Stimulated activated CD8-positive, alpha-beta memory T cell treated with anti-CD3 and anti-CD28 coated beads, Interleukin-7, amount 100 ng/mL, for 4 hours (primary cell): ENCODE results near the gene SAA4.
"Not testable (repeated sequence)": the region's sequence is repeated elsewhere in the genome, so short reads cannot be mapped to it uniquely, and the experiment has no call there.

Experiments used
- DNase-seq, 2 donors: peaks; one replicate each; pipeline ENCODE4 v3.0.0-alpha.2; 2020; ENCODE audit warnings: low read depth in 2 of 2

SAA4 gene, protein sequence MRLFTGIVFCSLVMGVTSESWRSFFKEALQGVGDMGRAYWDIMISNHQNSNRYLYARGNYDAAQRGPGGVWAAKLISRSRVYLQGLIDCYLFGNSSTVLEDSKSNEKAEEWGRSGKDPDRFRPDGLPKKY

DNA sequence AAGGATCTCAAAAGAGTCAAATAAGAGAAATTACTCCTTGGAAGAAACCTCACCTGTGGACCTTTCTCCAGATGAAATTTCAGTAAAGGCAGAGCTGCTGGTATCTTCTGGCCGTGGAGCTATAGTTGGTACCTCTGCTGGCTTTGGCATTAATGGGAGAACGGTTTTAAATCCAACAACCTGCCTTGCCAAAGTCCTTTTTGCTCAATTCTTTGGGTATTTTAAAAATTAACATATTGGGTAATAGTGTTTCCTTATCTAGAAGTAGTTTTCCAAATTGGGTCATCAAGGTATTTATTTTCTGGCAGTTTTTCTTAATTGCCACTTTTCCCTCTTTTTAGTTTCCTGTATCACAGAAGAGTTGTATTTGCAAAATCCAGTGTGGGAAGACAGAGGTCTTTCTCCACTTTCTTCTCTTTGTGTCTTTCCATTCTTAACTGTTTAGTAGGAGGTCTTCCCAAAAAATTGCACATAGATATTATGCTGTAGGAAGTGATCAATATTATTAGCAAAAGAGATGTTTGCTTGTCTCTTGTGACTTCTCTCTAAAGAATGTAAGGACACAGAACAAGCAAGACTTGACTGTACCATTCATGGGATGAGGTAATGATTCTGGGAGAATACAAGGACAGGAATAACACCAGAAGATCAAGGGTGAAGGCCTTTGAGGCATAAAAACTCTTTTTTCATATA lies at the start of gene SAA4:
Gene SAA4, minus strand, starts transcription at position 139 of the 693 bp plus-strand sequence. CDS start 876 bp downstream, outside the sequence.
- DNase-seq, result no peak

DNA sequence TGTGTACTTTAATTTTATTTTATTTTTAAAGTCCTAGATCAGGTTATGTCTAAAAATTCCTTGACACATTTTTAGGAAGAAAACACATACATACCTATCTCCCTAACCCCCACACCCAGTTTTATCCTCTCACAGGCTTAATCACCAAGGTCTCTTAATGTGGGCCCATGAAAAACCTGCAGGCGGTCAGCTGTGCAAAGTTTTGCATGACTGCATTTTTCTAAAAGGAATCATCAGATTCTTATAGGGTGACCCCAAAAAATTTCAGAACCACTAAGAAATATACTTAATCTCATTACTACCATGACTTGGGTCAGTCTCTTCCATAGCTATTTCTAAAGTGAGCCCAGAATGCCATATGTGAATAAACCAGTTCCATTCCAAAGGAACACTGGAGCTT lies 49.2 kb upstream of the SAA4 start:
- DNase-seq, result no peak

DNA sequence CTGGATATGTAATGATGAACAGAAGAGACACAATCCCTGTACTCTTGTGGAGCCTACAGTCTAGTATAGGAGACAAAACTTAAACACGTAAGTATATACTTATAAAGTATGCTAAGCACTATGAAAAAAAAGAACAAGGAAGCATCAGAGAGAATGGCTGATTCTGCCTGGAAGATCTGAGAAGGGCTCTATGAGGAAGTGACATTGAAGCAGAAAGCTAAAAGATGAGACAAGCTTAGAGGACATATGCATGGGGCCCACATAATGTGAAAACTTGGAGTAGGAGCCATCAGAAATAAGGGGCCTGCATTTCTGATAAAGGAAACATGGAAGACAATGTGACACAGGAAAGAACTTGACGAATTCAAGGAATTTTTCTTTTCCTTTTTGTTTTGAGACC lies 46.0 kb upstream of the SAA4 start:
- DNase-seq, result no peak

DNA sequence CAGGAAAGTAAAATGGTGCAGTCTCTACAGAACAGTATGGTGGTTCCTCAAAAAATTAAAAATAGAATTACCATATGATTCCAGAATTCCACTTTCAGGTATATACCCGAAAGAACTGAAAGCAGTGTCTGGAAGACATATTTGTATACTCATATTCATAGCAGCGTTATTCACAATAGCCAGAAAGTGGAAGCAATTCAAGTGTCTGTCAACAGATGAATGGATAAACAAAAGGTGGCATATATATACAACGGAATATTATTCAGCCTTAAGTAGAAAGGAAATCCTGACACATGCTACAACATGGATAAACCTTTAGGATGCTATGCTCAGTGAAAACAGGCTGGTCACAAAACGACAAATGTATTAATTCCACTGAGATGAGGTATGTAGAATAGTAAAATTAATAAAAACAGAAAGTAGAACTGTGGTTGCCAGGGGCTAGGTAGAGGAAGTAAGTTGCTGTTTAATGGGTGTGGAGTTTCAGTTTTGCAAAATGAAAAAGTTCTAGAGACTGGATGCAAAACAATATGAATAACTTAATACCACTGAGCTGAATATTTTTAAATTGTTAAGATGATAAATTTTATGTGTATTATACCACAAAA lies 43.9 kb upstream of the SAA4 start:
- no peak for DNase-seq

DNA sequence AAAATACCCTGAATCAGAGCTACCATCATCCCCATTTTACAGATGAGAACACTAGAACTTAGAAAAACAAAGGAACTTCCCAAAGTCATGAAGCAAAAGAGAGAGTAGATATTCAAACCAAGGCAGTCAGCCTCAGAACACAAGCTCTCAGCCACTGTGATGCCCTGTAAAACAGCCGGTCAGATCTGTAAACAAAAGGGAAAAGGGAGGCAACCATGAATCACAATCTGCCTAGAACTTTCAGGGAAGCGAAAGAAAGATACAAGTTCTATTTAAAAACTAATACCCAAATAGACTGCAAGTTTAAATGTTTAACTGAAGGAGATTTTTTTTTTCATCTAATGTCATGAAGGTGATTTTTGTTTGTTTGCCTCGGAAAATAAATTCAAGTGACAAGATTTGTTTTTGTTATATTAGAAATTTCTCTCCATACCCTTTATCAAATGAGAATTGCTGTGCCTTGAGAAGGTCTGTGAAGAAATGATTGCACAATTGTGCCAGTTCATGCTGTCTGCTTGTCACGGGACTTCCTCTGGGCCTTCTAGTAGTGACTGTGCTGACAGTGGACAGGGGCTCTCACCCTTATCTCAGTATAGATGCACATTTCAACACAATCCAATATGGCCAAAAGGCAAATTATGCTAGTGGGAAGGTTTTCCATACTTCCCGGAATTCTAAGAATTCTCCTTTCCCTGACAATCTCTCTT lies 41.1 kb upstream of the SAA4 start:
- DNase-seq, result no peak

DNA sequence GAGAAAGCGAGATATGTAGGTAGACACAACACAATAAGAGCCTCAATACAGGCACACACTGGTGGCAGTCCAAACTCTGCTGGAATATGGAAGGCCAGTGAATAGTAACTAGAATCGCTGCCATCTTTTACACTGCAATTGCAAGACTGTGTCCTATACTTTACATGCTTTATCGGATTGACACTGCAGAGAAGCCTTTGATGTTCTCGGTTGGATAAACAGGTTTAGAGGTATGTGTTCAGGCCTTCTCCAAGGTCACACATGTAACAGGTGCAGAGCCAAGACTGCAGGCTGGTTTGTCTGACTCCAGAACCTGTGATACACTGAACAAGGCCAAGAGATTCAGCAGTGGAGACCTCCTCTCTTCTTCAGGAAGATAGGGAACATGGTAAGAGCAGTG lies 34.6 kb upstream of the SAA4 start:
- no peak for DNase-seq

DNA sequence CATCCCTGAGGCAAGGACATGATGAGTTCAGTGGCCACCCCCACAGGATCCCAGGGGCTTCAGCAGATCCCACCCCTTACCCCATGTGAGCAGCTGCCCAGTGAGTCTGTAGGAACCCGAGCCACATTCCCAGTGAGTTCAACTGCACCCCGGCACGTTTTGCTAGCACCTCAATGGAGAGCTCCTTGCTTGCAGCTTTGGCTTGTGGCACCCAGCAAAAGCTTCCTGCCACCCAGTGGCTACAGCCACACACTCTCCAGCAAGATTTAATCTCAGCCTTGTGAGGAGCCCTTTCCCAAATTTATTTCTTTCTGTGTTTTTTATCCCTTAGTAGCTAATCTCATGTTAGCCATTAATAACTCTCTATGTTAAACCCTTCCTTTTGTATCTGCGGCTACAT lies 33.5 kb upstream of the SAA4 start:
- DNase-seq, result no peak

DNA sequence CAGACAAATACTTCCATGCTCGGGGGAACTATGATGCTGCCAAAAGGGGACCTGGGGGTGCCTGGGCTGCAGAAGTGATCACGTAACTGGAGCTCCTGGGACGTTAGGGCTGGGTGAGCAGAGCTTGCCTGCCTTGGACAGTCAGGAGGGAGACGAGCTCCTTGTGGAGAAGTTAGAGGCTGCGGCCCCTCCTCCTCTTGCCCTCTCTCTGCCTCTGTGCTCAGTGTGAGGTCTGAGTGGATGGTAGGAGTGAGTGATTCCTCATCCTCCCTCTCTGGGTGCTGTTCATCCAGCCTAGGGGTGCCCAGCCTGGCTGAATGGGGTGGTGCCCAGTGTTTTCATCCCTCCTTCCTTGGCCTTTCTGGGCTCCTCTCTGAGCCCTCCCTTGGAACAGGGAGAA lies 32.6 kb upstream of the SAA4 start:
- DNase-seq, result not testable (repeated sequence)

DNA sequence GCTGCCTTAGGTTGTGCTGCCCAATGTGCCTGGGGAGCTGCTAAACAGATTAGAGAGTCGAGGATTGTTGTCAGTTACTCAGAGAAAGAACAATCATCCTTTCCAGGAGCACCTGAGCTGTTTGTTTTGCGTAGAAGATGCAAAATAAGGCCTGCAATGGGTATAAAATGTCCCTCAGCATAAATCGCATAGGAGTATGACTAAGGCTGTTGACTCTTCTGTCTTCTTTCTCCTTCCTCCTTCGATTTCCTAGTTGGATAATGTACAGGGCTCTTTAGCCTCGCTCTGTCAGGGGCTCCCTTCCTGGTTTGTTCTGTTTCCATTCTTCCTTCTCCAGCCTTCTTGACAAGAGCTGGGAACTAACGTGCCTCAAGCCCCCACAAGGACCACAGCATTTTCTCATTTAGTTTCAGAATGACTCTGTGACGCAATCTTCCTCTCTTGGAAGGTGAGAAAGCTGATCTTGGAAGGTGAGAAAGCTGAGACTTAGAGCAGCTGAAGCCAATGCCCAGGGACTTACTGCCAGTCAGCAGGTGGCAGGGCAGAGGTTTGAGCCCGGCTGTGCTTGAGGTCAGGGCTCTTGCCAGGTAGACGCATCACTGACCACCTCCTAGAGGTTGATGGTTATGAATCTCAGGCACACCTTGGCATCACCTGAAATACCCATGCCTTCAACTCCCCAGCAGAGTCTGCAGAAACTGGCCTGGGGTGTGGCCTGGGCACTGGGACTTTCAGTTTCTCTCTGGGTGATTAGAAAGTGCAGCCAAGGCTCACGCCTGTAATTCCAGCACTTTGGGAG lies 30.9 kb upstream of the SAA4 start:
- DNase-seq, result not testable (repeated sequence)

DNA sequence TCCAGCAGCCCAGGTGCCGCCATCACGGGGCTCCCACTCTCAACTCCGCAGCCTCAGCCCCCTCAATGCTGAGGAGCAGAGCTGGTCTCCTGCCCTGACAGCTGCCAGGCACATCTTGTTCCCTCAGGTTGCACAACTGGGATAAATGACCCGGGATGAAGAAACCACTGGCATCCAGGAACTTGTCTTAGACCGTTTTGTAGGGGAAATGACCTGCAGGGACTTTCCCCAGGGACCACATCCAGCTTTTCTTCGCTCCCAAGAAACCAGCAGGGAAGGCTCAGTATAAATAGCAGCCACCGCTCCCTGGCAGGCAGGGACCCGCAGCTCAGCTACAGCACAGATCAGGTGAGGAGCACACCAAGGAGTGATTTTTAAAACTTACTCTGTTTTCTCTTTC lies 29.3 kb upstream of the SAA4 start, which contains the start of gene SAA1:
Gene SAA1, plus strand, starts transcription at position 316 of the 400 bp plus-strand sequence. CDS start 624 bp downstream, outside the sequence.
- DNase-seq, result no peak

DNA sequence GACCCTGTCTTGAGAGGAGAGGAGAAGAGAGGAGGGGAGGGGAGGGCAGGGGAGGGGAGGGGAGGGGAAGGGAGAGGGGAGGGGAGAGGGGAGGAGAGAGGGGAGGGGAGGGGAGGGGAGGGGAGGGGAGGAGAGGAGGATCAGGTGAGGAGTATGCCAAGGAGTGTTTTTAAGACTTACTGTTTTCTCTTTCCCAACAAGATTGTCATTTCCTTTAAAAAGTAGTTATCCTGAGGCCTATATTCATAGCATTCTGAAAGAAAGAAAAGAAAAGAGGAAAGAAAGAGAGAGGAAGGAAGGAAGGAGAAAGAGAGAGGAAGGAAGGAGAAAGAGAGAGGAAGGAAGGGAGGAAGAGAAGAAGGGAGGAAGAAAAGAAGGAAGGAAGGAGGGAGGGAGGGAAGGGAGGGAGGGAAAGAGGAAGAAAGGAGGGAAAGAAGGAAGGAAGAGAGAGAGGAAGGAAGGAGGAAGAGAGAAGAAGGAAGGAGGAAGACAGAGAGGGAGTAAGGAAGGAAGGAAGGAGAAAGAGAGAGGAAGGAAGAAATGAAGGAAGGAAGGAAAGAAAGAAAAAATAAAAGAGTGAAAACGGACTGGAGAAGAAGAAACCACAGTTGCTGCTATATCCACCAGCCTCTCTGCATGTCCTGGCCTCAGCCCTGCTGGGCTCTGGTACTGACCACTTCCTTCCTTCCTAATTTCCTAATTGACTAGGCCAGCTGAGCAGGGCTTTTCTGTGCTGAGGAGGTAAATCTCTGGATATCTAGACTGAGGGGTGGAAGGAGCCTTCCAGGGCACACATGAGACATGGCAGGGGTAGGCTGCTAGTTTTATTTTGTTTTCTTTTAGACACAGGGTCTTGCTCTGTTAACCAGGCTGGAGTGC lies 28.3 kb upstream of the SAA4 start:
- no peak for DNase-seq

DNA sequence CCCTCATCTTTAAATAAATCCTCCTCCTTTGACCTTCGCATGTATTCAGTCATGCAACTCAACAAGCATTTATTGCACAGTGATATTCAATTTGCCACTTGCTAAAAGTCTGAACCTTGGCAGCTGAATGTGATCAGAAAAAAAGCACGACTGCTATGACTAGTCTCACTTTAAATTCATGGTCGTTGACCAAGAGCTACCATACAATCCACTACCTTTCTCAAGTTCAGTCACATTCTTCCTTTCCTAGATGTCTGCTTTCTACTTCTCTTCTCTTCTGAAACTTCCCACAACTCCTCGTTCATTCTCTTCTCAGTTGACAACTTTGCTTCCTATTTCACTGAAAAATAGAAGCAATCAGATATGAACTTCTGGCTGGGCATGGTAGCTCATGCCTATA lies 27.4 kb upstream of the SAA4 start:
- DNase-seq, result no peak

DNA sequence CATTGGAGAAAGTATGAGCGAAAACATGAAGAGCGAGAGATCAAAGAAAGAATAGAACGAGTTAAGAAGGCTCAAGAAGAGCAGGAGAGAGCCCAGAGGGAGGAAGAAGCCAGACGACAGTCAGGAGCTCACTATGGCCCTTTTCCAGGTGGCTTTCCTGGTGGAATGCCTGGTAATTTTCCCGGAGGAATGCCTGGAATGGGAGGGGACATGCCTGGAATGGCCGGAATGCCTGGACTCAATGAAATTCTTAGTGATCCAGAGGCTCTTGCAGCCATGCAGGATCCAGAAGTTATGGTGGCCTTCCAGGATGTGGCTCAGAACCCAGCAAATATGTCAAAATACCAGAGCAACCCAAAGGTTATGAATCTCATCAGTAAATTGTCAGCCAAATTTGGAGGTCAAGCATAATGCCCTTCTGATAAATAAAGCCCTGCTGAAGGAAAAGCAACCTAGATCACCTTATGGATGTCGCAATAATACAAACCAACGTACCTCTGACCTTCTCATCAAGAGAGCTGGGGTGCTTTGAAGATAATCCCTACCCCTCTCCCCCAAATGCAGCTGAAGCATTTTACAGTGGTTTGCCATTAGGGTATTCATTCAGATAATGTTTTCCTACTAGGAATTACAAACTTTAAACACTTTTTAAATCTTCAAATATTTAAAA lies 26.2 kb upstream of the SAA4 start:
- DNase-seq, result not testable (repeated sequence)

DNA sequence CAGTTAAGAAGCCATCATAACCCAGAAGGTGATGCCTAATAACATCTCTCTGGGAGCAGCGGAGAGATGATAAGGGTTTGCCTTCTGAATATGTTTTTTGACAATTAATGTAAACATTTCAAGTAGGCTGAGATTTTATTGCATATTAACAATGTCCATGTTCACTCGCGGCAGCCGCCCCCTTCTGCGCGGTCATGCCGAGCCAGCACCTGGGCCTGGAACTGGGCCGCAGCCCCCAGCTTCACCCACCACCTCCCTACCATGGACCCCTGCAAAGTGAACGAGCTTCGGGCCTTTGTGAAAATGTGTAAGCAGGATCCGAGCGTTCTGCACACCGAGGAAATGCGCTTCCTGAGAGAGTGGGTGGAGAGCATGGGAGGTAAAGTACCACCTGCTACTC lies 25.1 kb upstream of the SAA4 start:
- no peak for DNase-seq

DNA sequence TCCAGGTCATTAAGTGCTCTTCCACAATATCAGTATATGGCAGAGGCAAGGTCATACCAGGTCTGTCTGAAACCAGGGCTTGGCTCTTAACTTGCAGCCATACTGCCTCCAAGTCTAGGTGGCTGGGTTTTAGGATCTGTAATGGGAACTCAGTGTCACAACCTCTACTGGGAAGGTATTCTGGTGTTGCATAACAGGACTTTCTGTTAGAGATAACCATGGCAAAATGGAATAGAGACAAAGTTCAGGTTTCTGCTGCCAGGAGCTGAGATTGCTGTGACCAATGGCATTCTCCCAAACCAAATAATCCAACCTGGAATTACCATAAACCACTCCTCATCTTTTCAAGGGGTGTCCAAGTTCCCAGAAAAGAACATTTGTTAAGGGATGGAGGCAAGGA lies 22.7 kb upstream of the SAA4 start:
- DNase-seq, result no peak

DNA sequence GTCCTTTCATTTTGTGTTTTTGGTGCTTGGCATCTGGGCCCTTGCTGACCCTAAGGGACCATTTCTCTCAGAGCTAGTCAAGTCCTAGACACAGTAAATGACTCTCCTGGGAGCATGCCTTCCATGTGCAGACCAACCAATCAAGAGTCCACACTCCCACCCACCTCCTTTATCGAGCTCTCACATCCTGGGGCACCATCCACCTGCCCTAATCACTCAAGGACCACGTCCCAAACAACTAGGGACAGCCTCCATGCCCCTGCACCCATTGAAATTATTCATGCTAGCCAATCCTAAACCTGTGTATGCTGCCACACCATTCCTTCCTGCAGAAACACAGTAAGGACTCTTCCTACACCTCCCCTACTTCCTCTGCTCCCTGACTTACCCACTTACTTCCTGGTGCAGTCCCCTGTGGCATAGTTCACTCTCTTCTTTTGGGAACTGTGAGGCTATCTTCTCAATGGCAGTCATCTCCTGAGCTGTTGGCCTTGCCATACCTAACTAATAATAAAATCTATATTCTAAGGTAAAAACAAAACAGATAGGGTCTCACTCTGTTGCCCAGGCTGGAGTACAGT lies 18.3 kb upstream of the SAA4 start:
- DNase-seq, result no peak

DNA sequence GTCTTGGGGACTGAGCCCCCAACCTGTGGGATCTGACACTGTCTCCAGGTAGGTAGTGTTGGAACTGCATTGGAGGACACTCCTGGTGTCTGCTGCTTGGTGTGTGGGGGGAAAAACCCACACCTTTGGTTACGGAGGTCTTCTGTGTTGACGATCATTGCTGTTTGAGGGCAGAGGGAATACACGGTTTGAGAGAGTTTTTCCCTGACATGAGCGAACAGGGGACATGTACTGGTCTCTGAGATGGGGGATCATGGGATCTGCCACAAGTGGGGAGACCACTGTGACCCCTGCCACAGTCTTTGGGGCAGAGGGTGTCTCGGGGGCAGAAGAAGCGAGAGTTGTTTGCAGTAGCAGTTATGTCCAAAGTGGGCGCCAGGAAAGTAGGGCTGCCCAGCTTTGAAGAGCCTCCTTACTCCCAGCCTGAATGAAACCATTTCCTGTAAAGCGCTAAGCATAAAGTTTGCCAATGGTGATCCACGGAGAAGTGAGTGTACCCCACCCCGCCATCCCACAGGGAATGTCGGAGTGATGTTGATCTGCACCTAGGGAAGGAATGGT lies 17.3 kb upstream of the SAA4 start:
- DNase-seq, result no peak

DNA sequence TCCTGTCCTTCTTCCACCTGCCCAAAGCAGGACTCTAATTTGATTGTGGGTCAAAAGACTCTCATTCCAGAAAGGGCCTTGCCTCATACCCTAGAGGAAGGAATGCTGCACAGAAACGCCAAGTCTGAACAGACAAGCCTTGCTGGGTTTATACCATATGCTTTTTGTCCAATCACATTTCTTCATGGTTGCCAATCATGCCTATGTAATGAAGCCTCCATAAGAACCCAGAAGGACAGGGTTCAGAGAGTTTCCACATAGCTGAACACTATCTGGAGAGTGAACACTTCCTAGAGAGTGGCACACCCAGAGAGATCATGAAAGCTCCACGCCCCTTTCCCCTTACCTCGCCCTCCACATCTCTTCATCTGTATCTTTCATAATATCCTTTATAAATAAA lies 16.6 kb upstream of the SAA4 start:
- no peak for DNase-seq

DNA sequence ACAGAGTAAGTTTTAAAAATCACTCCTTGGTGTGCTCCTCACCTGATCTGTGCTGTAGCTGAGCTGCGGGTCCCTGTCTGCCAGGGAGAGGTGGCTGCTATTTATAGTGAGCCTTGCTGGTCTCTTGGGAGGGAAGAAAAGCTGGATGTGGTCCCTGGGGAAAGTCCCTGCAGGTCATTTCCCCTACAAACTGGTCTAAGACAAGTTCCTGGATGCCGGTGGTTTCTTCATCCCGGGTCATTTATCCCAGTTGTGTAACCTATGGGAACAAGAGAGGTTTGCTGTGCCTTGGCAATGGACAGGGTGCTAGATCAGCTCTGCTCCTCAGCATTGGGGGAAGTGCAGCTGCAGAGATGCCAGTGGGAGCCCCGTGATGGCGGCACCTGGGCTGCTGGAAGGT lies 12.0 kb upstream of the SAA4 start, which contains the start of gene SAA2:
Gene SAA2, minus strand, starts transcription at position 108 of the 400 bp plus-strand sequence. CDS start 657 bp downstream, outside the sequence.
- no peak for DNase-seq
